ENCODE data around the gene SERINC2. TPM values are rescaled to one million over a fixed set of nuclear protein-coding genes. Genes with fewer than 3 reads are reported as not detected.

Gene SERINC2
- total and polyA plus RNA-seq, 2 of the 8 experiments (the other 6 are each of a cell fraction or from before 2014, with no cell fraction given) = 31.4 to 60.0 TPM

GRCh38 chr1:31377364-31377863 lies 35.6 kb upstream of the SERINC2 start:
- Histone ChIP-seq H3K27ac (ENCODE audit: low read depth, low read length) (no peak overlapping the region), H4K8ac (ENCODE audit: extremely low read depth, insufficient read depth, low read length) (no peak overlapping the region), H2BK12ac (ENCODE audit: low read depth, low read length) (no peak overlapping the region), H3K79me2 (ENCODE audit: control insufficient read depth in 1 of 2, insufficient read depth in 2 of 2, low read length in 2 of 2) (no peaks in the 10 kb centered on the region), H2BK120ac (replicated peaks; ENCODE audit: low read depth, low read length) (no peak overlapping the region), H3K4me2 (ENCODE audit: insufficient read depth in 1 of 2, low read depth in 2 of 2, low read length in 2 of 2) (no peak overlapping the region), H4K20me1 (replicated peaks in 1 of 2; ENCODE audit: control insufficient read depth in 1 of 2, insufficient read depth in 2 of 2, low read length in 2 of 2) (no peaks in the 10 kb centered on the region), H3K4me3 (ENCODE audit: extremely low read depth in 1 of 4, insufficient read depth in 2 of 4, low read depth in 3 of 4, low read length in 4 of 4) (no peak overlapping the region), H2AFZ (ENCODE audit: low read length) (no peak overlapping the region), H3K9ac (replicated peaks in 1 of 4; ENCODE audit: extremely low read depth in 1 of 4, low read depth in 3 of 4, low read length in 3 of 4) (no peak overlapping the region), H4K91ac (replicated peaks; ENCODE audit: insufficient read length, low read length) (no peak overlapping the region), H3K27me3 (replicated peaks in 1 of 4; ENCODE audit: control insufficient read depth in 3 of 4, extremely low read depth in 1 of 4, insufficient read depth in 3 of 4, low read length in 3 of 4) (0 out of 7 replicates have a peak, but pooled peaks cover 0 to 2% (median 0%) of the 10 kb centered on the region in 4 experiments), H2BK15ac (ENCODE audit: low read length) (no peak overlapping the region), H2BK5ac (ENCODE audit: low read depth, low read length) (no peak overlapping the region), H3K56ac (replicated peaks; ENCODE audit: insufficient read length, low read depth, low read length) (no peak overlapping the region), H3K18ac (ENCODE audit: extremely low read depth, low read length) (no peak overlapping the region), H2BK20ac (ENCODE audit: low read length) (no peak overlapping the region), H3K14ac (ENCODE audit: insufficient read length) (no peak overlapping the region), H2AK5ac (ENCODE audit: low read depth, low read length) (no peak overlapping the region), H3K4me1 (replicated peaks in 1 of 4; ENCODE audit: control insufficient read depth in 3 of 4, insufficient read depth in 4 of 4, low read length in 3 of 4) (peaks cover 8 to 19% (median 17%) of the 10 kb centered on the region in 4 experiments), H4K5ac (ENCODE audit: insufficient read length, low read depth, low read length) (no peak overlapping the region), H3K23ac (ENCODE audit: insufficient read length) (no peak overlapping the region), H3K9me3 (ENCODE audit: insufficient read depth in 2 of 2, low read depth in 1 of 2, low read length in 1 of 2) (no peaks in the 10 kb centered on the region), H3K23me2 (ENCODE audit: low read depth, low read length) (peaks cover 11% of the 10 kb centered on the region), H3K4ac (replicated peaks; ENCODE audit: insufficient read length, low read depth, low read length) (no peak overlapping the region), H3K36me3 (ENCODE audit: control insufficient read depth in 2 of 4, insufficient read depth in 4 of 4, low read length in 3 of 4) (no peaks in the 10 kb centered on the region), H3K79me1 (ENCODE audit: low read depth, low read length) (no peaks in the 10 kb centered on the region)
- FAIRE-seq = no peak
- DNase-seq (ENCODE audit: low read depth in 1 of 2, low spot score in 2 of 2) = no peak
- POLR2A ChIA-PET (ENCODE audit: partially characterized antibody) = no interaction called here
- CTCF ChIA-PET (ENCODE audit: partially characterized antibody) = interaction anchor here (0.6 to 2.9 kb wide), 6 partner anchors 12 to 307 kb away, joined by 3 to 14 read pairs (median 4); no protein-coding TSS in a partner anchor
- TF ChIP-seq SRF (IDR thresholded peaks at IDR 0.05; ENCODE audit: low read depth, low read length) (no peak), EZH2 (IDR thresholded peaks at IDR 0.05; ENCODE audit: low read depth, low read length, severe bottlenecking) (no peak)
- WGBS, 2 experiments (ENCODE audit: extremely low coverage in 1 of 2, insufficient coverage in 1 of 2, insufficient read length in 1 of 2, insufficient replicate concordance in 2 of 2, low coverage in 1 of 2, low lambda C conversion rate in 2 of 2, missing lambda C conversion rate in 1 of 2) = 91% methylated on average over 3 of the region's 3 CpGs; no CpG with 5 or more reads in 1 of the 2 experiments
